Activated CD4-positive, alpha-beta T cell treated with anti-CD3 and anti-CD28 coated beads, Interleukin-2, amount 10 ng/mL, durations not matched to agents 7 days and 5 days (primary cell): Measurements from ENCODE around the gene CSTF2T. TPM values are rescaled to one million over a fixed set of nuclear protein-coding genes. Genes with fewer than 3 reads are reported as not detected.
"Not testable (repeated sequence)": the region's sequence is repeated elsewhere in the genome, so short reads cannot be mapped to it uniquely, and the experiment has no call there.

Experiments used
- CTCF ChIA-PET: fragments of 350-600 bp; sonication (Branson Sonifier 250); formaldehyde crosslinking; loops from one replicate; lab custom pipeline; 2021; ENCODE audit warnings: antibody characterized with exemption; lab: Charles Lee
- POLR2A ChIA-PET: fragments of 350-600 bp; sonication (Branson Sonifier 250); formaldehyde crosslinking; loops from one replicate; lab custom pipeline; 2021; ENCODE audit warnings: antibody characterized with exemption; lab: Charles Lee
- DNase-seq: peaks from one replicate; pipeline ENCODE4 v3.0.0-alpha.2; 2020
- H3K27ac Mint-ChIP-seq: one replicate; pipeline ENCODE4 v1.8.0; 2021; ENCODE audit warnings: mild to moderate bottlenecking, moderate library complexity, mixed read lengths
- H3K27me3 Mint-ChIP-seq: one replicate; pipeline ENCODE4 v1.8.0; 2021; ENCODE audit warnings: mixed read lengths
- H3K36me3 Mint-ChIP-seq: one replicate; pipeline ENCODE4 v1.8.0; 2021; ENCODE audit warnings: low read depth, mixed read lengths
- H3K4me1 Mint-ChIP-seq: one replicate; pipeline ENCODE4 v1.8.0; 2021; ENCODE audit warnings: mixed read lengths
- H3K4me3 Mint-ChIP-seq: one replicate; pipeline ENCODE4 v1.8.0; 2021; ENCODE audit warnings: mild to moderate bottlenecking, moderate library complexity, mixed read lengths
- H3K9me3 Mint-ChIP-seq: one replicate; pipeline ENCODE4 v1.8.0; 2021; ENCODE audit warnings: mixed read lengths
- total RNA-seq, 2 experiments: library from RNA; stranded (reverse); gene quantifications; one replicate each; pipeline ENCODE4 v1.2.3, GENCODE V29; 2021

CSTF2T gene
- total RNA-seq, 2 experiments from 2014 or later: 34.4 to 36.7 TPM

DNA sequence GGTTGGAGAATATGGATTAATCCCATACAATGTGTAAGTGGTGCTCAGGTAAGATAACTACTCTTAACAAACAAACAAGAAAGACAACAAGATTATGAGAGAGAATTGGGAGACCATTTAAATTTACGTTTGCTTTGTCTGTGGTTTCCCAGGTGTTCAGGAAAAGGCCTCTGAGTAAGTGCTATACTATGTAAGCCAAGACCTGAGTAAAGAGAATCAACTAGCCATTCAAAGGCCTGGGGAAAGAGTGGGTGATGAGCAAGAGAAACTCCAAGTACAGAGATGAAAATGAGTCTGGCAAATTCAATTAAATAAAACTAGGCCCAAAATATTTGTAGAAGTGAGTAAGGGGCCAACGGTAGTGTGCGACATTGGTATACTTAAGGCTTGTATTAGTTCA, 9.9 kb downstream of the CSTF2T start:
- Mint-ChIP-seq H3K9me3 (peaks cover 3% of the 10 kb centered on the region), H3K36me3 (peaks cover under 1% of the 10 kb centered on the region), H3K27me3 (peaks cover 4% of the 10 kb centered on the region), H3K4me1 (no peaks in the 10 kb centered on the region), H3K4me3 (no peak overlapping the region), H3K27ac (no peak overlapping the region)
- CTCF ChIA-PET: no interaction called here
- POLR2A ChIA-PET: no interaction called here
- DNase-seq: no peak

- DNase-seq, CTCF ChIA-PET, H3K27ac Mint-ChIP-seq, H3K4me3 Mint-ChIP-seq, H3K4me1 Mint-ChIP-seq, H3K36me3 Mint-ChIP-seq, POLR2A ChIA-PET, H3K27me3 Mint-ChIP-seq, H3K9me3 Mint-ChIP-seq: not testable (repeated sequence)
Observed at GRCh38 chr10:51688826-51689225, 10.6 kb downstream of the CSTF2T start.

GRCh38 chr10:51687296-51687695, 12.1 kb downstream of the CSTF2T start:
- H3K27me3 Mint-ChIP-seq: peaks cover 7% of the 10 kb centered on the region
- H3K4me3 Mint-ChIP-seq: no peak overlapping the region
- no peak overlapping the region for H3K27ac Mint-ChIP-seq
- ChIA-PET POLR2A (no interaction called here), CTCF (no interaction called here)
- no peaks in the 10 kb centered on the region for H3K36me3 Mint-ChIP-seq
- DNase-seq: no peak
- H3K9me3 Mint-ChIP-seq: peaks cover 3% of the 10 kb centered on the region
- no peaks in the 10 kb centered on the region for H3K4me1 Mint-ChIP-seq

- no peak overlapping the region for H3K27ac Mint-ChIP-seq
- no peaks in the 10 kb centered on the region for H3K36me3 Mint-ChIP-seq
- peaks cover 12% of the 10 kb centered on the region for H3K27me3 Mint-ChIP-seq
- no peak overlapping the region for H3K4me3 Mint-ChIP-seq
- POLR2A ChIA-PET: no interaction called here
- no peaks in the 10 kb centered on the region for H3K4me1 Mint-ChIP-seq
- CTCF ChIA-PET: interaction anchor here (1.3 kb wide), 1 partner anchor 9 kb away, joined by 4 read pairs; no protein-coding TSS in a partner anchor
- no peak for DNase-seq
- peaks cover 3% of the 10 kb centered on the region for H3K9me3 Mint-ChIP-seq
Observed at GRCh38 chr10:51685768-51686167, 13.6 kb downstream of the CSTF2T start.

DNA sequence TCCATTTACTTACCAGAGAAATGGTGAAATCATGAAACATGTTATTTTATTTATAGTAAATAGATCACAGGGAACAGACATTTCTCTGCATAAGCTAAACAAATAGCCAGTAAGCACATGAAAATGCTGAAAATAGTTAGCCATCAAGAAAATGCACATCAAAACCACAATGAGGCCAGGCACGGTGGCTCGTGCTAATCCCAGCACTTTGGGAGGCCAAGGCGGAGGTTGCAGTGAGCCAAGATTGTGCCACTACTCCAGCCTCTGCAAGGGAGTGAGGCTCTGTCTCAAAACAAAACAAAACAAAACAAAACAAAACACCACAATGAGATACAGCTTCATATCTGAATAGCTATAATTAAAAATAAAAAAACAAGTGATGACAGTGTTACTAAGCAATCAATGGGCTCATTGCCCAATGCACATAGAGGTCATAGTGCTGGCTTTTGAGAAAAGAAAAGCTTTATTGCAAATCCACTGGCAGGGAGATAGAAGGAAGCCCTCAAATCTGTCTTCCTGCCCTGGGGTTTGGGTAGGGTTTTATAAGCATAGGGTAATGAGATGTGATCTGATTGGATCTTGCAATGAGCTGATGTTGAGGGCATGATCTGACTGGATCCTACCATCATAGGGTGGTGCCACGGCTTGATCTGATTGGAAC, 16.2 kb downstream of the CSTF2T start:
- Mint-ChIP-seq H3K36me3 (no peaks in the 10 kb centered on the region), H3K27me3 (peaks cover 22% of the 10 kb centered on the region), H3K4me1 (no peaks in the 10 kb centered on the region), H3K9me3 (no peaks in the 10 kb centered on the region), H3K4me3 (no peak overlapping the region), H3K27ac (no peak overlapping the region)
- ChIA-PET POLR2A (no interaction called here), CTCF (interaction anchor here (1.3 kb wide), 1 partner anchor 95 kb away, joined by 3 read pairs; no protein-coding TSS in a partner anchor)
- DNase-seq: no peak

- H3K27ac Mint-ChIP-seq: no peak overlapping the region
- CTCF ChIA-PET: interaction anchor here (1.6 kb wide), 1 partner anchor 9 kb away, joined by 3 read pairs; no protein-coding TSS in a partner anchor
- H3K4me1 Mint-ChIP-seq: no peaks in the 10 kb centered on the region
- H3K4me3 Mint-ChIP-seq: no peak overlapping the region
- H3K27me3 Mint-ChIP-seq: peaks cover 38% of the 10 kb centered on the region
- POLR2A ChIA-PET: no interaction called here
- no peaks in the 10 kb centered on the region for H3K36me3 Mint-ChIP-seq
- DNase-seq: no peak
- no peaks in the 10 kb centered on the region for H3K9me3 Mint-ChIP-seq
Observed at GRCh38 chr10:51679841-51680240, 19.6 kb downstream of the CSTF2T start.

DNA sequence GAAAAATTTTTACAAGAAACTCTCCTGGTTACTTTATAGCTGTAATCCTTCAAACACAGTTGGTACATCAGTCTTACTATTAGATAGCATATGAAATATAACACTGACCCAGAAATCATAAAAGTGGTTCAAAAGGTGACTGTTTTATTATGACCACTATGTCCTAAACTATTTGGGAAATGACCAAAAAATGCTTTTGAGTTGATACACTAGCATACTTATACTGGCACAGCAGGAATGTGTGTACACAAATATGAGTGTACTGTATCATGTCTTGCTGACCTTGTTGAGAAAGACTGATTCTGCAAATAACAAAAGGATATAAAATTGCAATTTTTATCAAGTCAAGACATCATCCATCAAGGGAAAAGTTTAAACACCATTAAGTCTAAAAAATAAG, 24.3 kb downstream of the CSTF2T start:
- CTCF ChIA-PET: no interaction called here
- H3K27ac Mint-ChIP-seq: no peak overlapping the region
- POLR2A ChIA-PET: interaction anchor here (0.7 kb wide), 1 partner anchor 672 kb away, joined by 5 read pairs; no protein-coding TSS in a partner anchor

DNA sequence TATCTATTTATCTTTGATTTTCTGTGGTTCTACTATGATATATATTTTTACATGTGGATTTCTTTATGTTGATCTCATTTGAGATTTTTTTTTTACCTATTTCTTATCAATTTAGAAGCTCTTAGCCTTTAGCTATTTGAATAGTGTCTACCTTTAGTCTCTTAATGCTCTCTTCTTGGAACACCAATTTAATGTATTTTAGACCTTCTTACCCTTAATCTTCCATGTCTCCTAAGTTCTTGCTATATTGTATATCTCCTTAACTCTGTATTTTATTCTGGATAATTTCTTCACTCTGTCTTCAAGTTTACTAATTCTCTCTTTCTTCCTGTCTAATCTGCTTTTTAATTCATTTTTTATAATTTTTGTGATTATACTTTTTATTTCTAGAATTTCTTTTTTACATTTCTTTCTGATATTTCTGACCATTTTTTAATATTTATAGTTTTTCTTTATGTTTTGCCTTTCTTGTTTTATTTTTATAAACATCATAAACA, 27.3 kb downstream of the CSTF2T start:
- peaks cover 11% of the 10 kb centered on the region for H3K27me3 Mint-ChIP-seq
- H3K36me3 Mint-ChIP-seq: no peaks in the 10 kb centered on the region
- no peaks in the 10 kb centered on the region for H3K4me1 Mint-ChIP-seq
- H3K27ac Mint-ChIP-seq: no peak overlapping the region
- H3K9me3 Mint-ChIP-seq: no peaks in the 10 kb centered on the region
- POLR2A ChIA-PET: no interaction called here
- no peak for DNase-seq
- CTCF ChIA-PET: no interaction called here
- no peak overlapping the region for H3K4me3 Mint-ChIP-seq

More for the DNA sequence above, 24.3 kb downstream of the CSTF2T start:
- no peak for DNase-seq
- Mint-ChIP-seq H3K9me3 (no peaks in the 10 kb centered on the region), H3K4me1 (no peaks in the 10 kb centered on the region), H3K36me3 (no peaks in the 10 kb centered on the region), H3K27me3 (peaks cover 27% of the 10 kb centered on the region), H3K4me3 (no peak overlapping the region)

DNA sequence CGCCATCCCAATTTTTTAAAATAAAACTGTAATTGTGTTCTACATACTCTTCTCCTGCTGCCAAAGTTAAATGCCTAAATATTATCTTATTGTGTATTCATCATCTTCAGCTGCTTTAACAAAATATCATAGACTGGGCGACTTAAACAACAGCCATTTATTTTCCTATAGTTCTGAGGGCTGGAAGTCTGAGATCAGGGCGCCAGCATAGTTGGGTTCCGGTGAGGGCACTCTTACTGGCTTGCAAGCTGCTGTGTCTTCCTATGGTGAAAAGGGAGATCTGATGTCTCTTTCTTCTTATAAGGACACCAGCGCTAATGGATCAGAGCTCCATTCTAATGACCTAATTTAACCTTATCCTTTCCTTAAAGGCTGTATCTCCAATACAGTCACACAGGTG, 30.4 kb downstream of the CSTF2T start:
- ChIA-PET POLR2A (no interaction called here), CTCF (no interaction called here)

GRCh38 chr10:51668336-51668689, 31.1 kb downstream of the CSTF2T start:
- Mint-ChIP-seq H3K27me3 (peaks cover 2% of the 10 kb centered on the region), H3K9me3 (no peaks in the 10 kb centered on the region), H3K4me1 (no peaks in the 10 kb centered on the region), H3K36me3 (no peaks in the 10 kb centered on the region), H3K4me3 (no peak overlapping the region), H3K27ac (no peak overlapping the region)
- DNase-seq: no peak
- POLR2A ChIA-PET: no interaction called here
- CTCF ChIA-PET: no interaction called here

More for the DNA sequence above, 30.4 kb downstream of the CSTF2T start:
- Mint-ChIP-seq H3K4me1 (no peaks in the 10 kb centered on the region), H3K27me3 (peaks cover 2% of the 10 kb centered on the region), H3K9me3 (no peaks in the 10 kb centered on the region), H3K4me3 (no peak overlapping the region), H3K27ac (no peak overlapping the region), H3K36me3 (no peaks in the 10 kb centered on the region)
- no peak for DNase-seq

DNA sequence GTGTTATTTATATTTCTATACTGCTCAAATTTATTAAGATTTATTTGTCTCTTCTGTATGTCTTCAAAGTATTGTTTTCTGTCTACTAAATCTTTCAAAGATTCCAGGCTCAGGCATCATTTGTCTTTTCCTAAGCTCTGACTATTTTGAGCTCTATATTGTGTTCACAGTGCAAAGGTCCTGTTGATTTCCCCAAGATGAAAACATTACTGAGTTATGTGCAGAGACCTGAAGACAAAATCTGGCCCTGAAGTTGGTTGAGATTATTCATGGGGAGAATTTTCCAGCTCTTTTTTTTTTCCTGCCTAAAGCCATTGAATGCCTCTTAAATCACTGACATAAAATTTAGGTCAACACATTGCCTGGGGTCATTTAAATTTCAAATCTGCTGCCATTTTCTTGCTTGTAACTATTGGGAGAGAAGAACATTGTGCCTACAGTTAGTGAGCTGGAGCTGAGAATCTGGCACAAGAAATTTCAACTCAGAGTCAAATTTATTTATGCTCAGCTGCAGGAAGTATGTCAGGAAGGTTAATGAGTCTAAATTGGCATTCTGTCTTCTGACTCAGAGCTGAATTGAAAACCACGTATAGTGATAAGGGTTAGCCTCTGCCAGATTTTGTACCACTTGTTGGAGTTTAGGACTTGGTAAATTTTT, 31.6 kb downstream of the CSTF2T start:
- no peak for DNase-seq
- H3K4me3 Mint-ChIP-seq: no peak overlapping the region
- CTCF ChIA-PET: interaction anchor here (0.7 kb wide), 1 partner anchor 99 kb away, joined by 4 read pairs; no protein-coding TSS in a partner anchor
- no peaks in the 10 kb centered on the region for H3K4me1 Mint-ChIP-seq
- H3K27me3 Mint-ChIP-seq: no peaks in the 10 kb centered on the region
- H3K27ac Mint-ChIP-seq: no peak overlapping the region
- no peaks in the 10 kb centered on the region for H3K9me3 Mint-ChIP-seq
- POLR2A ChIA-PET: no interaction called here
- H3K36me3 Mint-ChIP-seq: no peaks in the 10 kb centered on the region

GRCh38 chr10:51666456-51666855, 32.9 kb downstream of the CSTF2T start:
- Mint-ChIP-seq H3K36me3 (no peaks in the 10 kb centered on the region), H3K4me1 (no peaks in the 10 kb centered on the region), H3K27ac (no peak overlapping the region), H3K27me3 (no peaks in the 10 kb centered on the region), H3K4me3 (no peak overlapping the region), H3K9me3 (no peaks in the 10 kb centered on the region)
- no peak for DNase-seq
- ChIA-PET CTCF (no interaction called here), POLR2A (no interaction called here)

GRCh38 chr10:51663086-51663485, 36.3 kb downstream of the CSTF2T start:
- no peak for DNase-seq
- H3K27me3 Mint-ChIP-seq: no peaks in the 10 kb centered on the region
- no peaks in the 10 kb centered on the region for H3K36me3 Mint-ChIP-seq
- ChIA-PET POLR2A (no interaction called here), CTCF (no interaction called here)
- H3K27ac Mint-ChIP-seq: no peak overlapping the region
- H3K4me1 Mint-ChIP-seq: no peaks in the 10 kb centered on the region
- no peak overlapping the region for H3K4me3 Mint-ChIP-seq
- H3K9me3 Mint-ChIP-seq: no peaks in the 10 kb centered on the region
